Measurements from ENCODE around the gene TGFA.

The TGFA gene

GRCh38 chr2:70473101-70473722 lies 80.4 kb downstream of the TGFA start:
- no peak overlapping the region for H3K4me3 ChIP-seq (ENCODE audit: low read depth, low read length)
- no peak for DNase-seq (ENCODE audit: low read depth, low spot score)
- TF ChIP-seq CTCF (IDR thresholded peaks at IDR 0.05; ENCODE audit: low read depth, low read length): no peak
- in situ Hi-C loops (cut with HindIII; ENCODE audit: low sequenced_read_pairs): no loop called here

GRCh38 chr2:70472221-70472890 lies 81.3 kb downstream of the TGFA start:
- TF ChIP-seq CTCF (IDR thresholded peaks at IDR 0.05; ENCODE audit: low read depth, low read length): no peak
- DNase-seq (ENCODE audit: low read depth, low spot score): no peak
- H3K4me3 ChIP-seq (ENCODE audit: low read depth, low read length): no peak overlapping the region
- in situ Hi-C loops (cut with HindIII; ENCODE audit: low sequenced_read_pairs): no loop called here

GRCh38 chr2:70471129-70471528 lies 82.5 kb downstream of the TGFA start:
- in situ Hi-C loops (cut with HindIII; ENCODE audit: low sequenced_read_pairs): no loop called here

GRCh38 chr2:70469961-70470360 lies 83.7 kb downstream of the TGFA start:
- no peak for TF ChIP-seq CTCF (IDR thresholded peaks at IDR 0.05; ENCODE audit: low read depth, low read length)
- in situ Hi-C loops (cut with HindIII; ENCODE audit: low sequenced_read_pairs): no loop called here
- no peak for DNase-seq (ENCODE audit: low read depth, low spot score)
- H3K4me3 ChIP-seq (ENCODE audit: low read depth, low read length): no peak overlapping the region

More at GRCh38 chr2:70471129-70471528, 82.5 kb downstream of the TGFA start:
- no peak overlapping the region for H3K4me3 ChIP-seq (ENCODE audit: low read depth, low read length)
- no peak for TF ChIP-seq CTCF (IDR thresholded peaks at IDR 0.05; ENCODE audit: low read depth, low read length)
- DNase-seq (ENCODE audit: low read depth, low spot score): no peak

- no peak overlapping the region for H3K4me3 ChIP-seq (ENCODE audit: low read depth, low read length)
- no peak for DNase-seq (ENCODE audit: low read depth, low spot score)
- no peak for TF ChIP-seq CTCF (IDR thresholded peaks at IDR 0.05; ENCODE audit: low read depth, low read length)
- in situ Hi-C loops (cut with HindIII; ENCODE audit: low sequenced_read_pairs): no loop called here
These were observed 84.2 kb downstream of the TGFA start for GRCh38 chr2:70469435-70469834.

GRCh38 chr2:70468878-70469277 lies 84.7 kb downstream of the TGFA start:
- in situ Hi-C loops (cut with HindIII; ENCODE audit: low sequenced_read_pairs): no loop called here
- H3K4me3 ChIP-seq (ENCODE audit: low read depth, low read length): no peak overlapping the region
- no peak for DNase-seq (ENCODE audit: low read depth, low spot score)
- TF ChIP-seq CTCF (IDR thresholded peaks at IDR 0.05; ENCODE audit: low read depth, low read length): no peak

Data from astrocyte of the spinal cord (primary cell).